HEK293 (cell line): ENCODE measurements around the gene PTPN9.
"Not testable (repeated sequence)": the region's sequence is repeated elsewhere in the genome, so short reads cannot be mapped to it uniquely, and the experiment has no call there.

Experiments used
- CTCF ChIA-PET: fragments of 350-600 bp; formaldehyde crosslinking; extraction: SDS; loops from one replicate; lab custom pipeline; 2021; ENCODE audit warnings: antibody characterized with exemption; lab: Yijun Ruan, JAX
- POLR2A ChIA-PET: fragments of 300-600 bp; formaldehyde crosslinking; extraction: SDS; loops from one replicate; lab custom pipeline; 2020; ENCODE audit warnings: antibody characterized with exemption, inconsistent platforms; lab: Yijun Ruan, JAX
- H3K27ac ChIP-seq: fragments of 200-500 bp; sonication (Bioruptor generic); 2 replicates; pipeline ENCODE4 v1.5.1; 2014; ENCODE audit warnings: low read depth, low read length, control low read depth, inconsistent platforms; ENCODE audit errors: extremely low read depth
- H3K36me3 ChIP-seq, 2 experiments: fragments of 200-500 bp in 1 of 2; sonication (Bioruptor generic) in 1 of 2; 1 replicate in 1 of 2; 2 replicates in 1 of 2; pipeline ENCODE4 v1.5.1; 2014 to 2017; ENCODE audit warnings: inconsistent platforms in 2 of 2, low read length in 2 of 2; ENCODE audit not compliant: control insufficient read depth in 2 of 2, insufficient read depth in 1 of 2
- H3K4me1 ChIP-seq: fragments of 200-500 bp; sonication (Bioruptor generic); 2 replicates; pipeline ENCODE4 v1.5.1; 2014; ENCODE audit warnings: mild to moderate bottlenecking, low read length, inconsistent platforms; ENCODE audit not compliant: control insufficient read depth, insufficient read depth
- H3K4me3 ChIP-seq: 2 replicates; pipeline ENCODE4 v1.5.1; 2011; ENCODE audit warnings: low read depth, mild to moderate bottlenecking, control low read depth, low read length, moderate library complexity
- H3K9me3 ChIP-seq: fragments of 200-500 bp; sonication (Bioruptor generic); 2 replicates; pipeline ENCODE4 v1.5.1; 2014; ENCODE audit warnings: low read depth, low read length, inconsistent platforms; ENCODE audit not compliant: control insufficient read depth, insufficient read depth
- ZNF10 ChIP-seq: fragments of 450-650 bp; formaldehyde crosslinking; IDR thresholded peaks from 2 replicates; pipeline ENCODE4 v1.5.1; 2017; ENCODE audit warnings: missing biosample characterization, missing genetic modification characterization
- ZNF121 ChIP-seq: fragments of 450-650 bp; formaldehyde crosslinking; IDR thresholded peaks from 2 replicates; pipeline ENCODE4 v1.5.1; 2016; ENCODE audit warnings: missing biosample characterization, missing genetic modification characterization
- ZNF140 ChIP-seq: fragments of 450-650 bp; formaldehyde crosslinking; IDR thresholded peaks from 2 replicates; pipeline ENCODE4 v1.5.1; 2016; ENCODE audit warnings: missing biosample characterization, missing genetic modification characterization
- ZNF146 ChIP-seq: fragments of 450-650 bp; formaldehyde crosslinking; IDR thresholded peaks from 2 replicates; pipeline ENCODE4 v1.5.1; 2016; ENCODE audit warnings: missing biosample characterization, missing genetic modification characterization
- ZNF16 ChIP-seq: fragments of 450-650 bp; formaldehyde crosslinking; IDR thresholded peaks from 2 replicates; pipeline ENCODE4 v1.5.1; 2016; ENCODE audit warnings: low read depth, missing biosample characterization, missing genetic modification characterization
- ZNF19 ChIP-seq: fragments of 450-650 bp; formaldehyde crosslinking; IDR thresholded peaks from 2 replicates; pipeline ENCODE4; 2016; ENCODE audit warnings: missing biosample characterization, missing genetic modification characterization, low read depth
- ZNF335 ChIP-seq: fragments of 450-650 bp; formaldehyde crosslinking; conservative IDR thresholded peaks from 2 replicates; pipeline ENCODE4 v1.5.1; 2016; ENCODE audit warnings: missing biosample characterization, missing genetic modification characterization
- ZNF624 ChIP-seq: fragments of 450-650 bp; formaldehyde crosslinking; IDR thresholded peaks from 2 replicates; pipeline ENCODE4 v1.5.1; 2017; ENCODE audit warnings: missing biosample characterization, missing genetic modification characterization
- ZNF677 ChIP-seq: fragments of 450-650 bp; IDR thresholded peaks from 2 replicates; pipeline ENCODE4 v1.5.0; 2018; ENCODE audit warnings: missing biosample characterization, mild to moderate bottlenecking, missing genetic modification characterization, moderate library complexity
- ZSCAN30 ChIP-seq: fragments of 450-650 bp; IDR thresholded peaks from 2 replicates; pipeline ENCODE4 v1.5.1; 2018; ENCODE audit warnings: missing biosample characterization, mild to moderate bottlenecking, missing genetic modification characterization, moderate library complexity
- TF ChIP-seq, protein P1 (sequence below): fragments of 450-650 bp; IDR thresholded peaks from 2 replicates; pipeline ENCODE4 v1.5.1; 2018; ENCODE audit warnings: missing biosample characterization, missing genetic modification characterization
- TF ChIP-seq, protein P2 (sequence below): fragments of 450-650 bp; formaldehyde crosslinking; IDR thresholded peaks from 2 replicates; pipeline ENCODE4 v1.5.1; 2016; ENCODE audit warnings: missing biosample characterization, missing genetic modification characterization, low read depth

Gene PTPN9

DNA sequence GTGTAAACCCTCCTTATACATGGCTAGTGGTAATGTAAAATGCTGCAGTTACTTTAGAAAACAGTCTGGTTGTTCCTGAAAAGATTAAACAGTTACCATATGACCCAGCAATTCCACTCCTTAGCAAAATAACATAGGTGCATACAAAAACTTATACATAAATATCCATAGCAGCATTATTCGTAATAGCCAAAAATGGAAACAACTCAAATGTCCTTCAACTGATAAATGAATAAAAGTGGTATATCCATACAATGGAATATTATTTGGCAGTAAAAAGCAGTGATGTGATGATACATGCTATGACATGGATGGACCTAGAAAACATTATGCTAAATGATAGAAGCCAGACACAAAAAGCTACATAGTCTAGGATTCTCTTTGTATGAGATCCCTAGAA is 96.0 kb downstream of the PTPN9 start:
- Histone ChIP-seq H3K9me3 (no peaks in the 10 kb centered on the region), H3K27ac (no peak overlapping the region), H3K4me3 (no peak overlapping the region), H3K4me1 (no peaks in the 10 kb centered on the region), H3K36me3 (peaks cover 26 to 54% of the 10 kb centered on the region in 2 experiments)
- ChIA-PET POLR2A (no interaction called here), CTCF (interaction anchor here (0.5 to 0.6 kb wide), 2 partner anchors 43 to 354 kb away, joined by 3 to 5 read pairs; no protein-coding TSS in a partner anchor)
- peak; percentile 86; the same call in 1 of the 2 replicates for TF ChIP-seq ZNF10
- peak; percentile 53; the same call in 1 of the 2 replicates for TF ChIP-seq ZNF140 (tag by site-specific recombination)
- peak; percentile 69 for TF ChIP-seq ZNF146
- no peak for TF ChIP-seq ZNF121 (tag by site-specific recombination)

DNA sequence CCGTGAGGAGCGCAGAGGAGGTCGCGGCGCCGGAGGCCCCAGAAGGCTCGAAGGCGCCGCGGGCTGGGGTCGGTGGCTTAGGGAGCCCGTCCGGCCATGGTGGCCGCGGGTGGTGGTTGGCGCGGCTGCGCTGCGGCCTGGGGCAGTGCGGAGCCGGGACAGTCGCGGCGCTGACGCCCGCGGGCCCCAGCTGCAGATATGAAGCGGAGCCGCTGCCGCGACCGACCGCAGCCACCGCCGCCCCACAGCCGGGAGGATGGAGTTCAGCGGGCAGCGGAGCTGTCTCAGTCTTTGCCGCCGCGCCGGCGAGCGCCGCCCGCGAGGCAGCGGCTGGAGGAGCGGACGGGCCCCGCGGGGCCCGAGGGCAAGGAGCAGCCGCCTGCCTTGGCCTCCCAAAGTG is 98.7 kb downstream of the PTPN9 start:
- CTCF ChIA-PET, H3K27ac ChIP-seq, H3K4me3 ChIP-seq, H3K4me1 ChIP-seq, POLR2A ChIA-PET, H3K9me3 ChIP-seq: not testable (repeated sequence)
- peaks cover 9 to 52% of the 10 kb centered on the region in 2 experiments; a peak in 2 of 3 replicates for H3K36me3 ChIP-seq

DNA sequence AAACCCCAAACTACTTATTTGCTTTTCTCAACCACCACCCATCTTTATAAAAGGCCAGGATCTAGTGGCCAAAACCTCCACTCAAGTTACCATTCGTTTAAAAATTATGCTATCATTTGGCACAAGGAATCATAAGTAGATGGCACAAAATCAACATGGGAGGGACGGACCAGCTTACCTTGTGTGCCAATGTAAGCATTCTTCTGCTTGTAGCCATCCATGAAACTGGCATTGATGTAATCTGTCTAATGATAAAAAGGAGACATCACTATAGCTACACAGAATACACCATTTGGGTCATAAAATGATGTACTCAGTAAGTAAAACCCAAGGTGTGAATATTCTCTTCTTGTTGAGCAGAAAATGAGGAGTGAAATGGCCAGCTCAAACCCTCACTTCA is 99.4 kb downstream of the PTPN9 start:
- ChIA-PET CTCF (interaction anchor here (1.3 kb wide), 1 partner anchor 166 kb away, joined by 3 read pairs; no protein-coding TSS in a partner anchor), POLR2A (no interaction called here)
- TF ChIP-seq ZNF335 (tag by site-specific recombination): no peak
- TF ChIP-seq, protein P1, sequence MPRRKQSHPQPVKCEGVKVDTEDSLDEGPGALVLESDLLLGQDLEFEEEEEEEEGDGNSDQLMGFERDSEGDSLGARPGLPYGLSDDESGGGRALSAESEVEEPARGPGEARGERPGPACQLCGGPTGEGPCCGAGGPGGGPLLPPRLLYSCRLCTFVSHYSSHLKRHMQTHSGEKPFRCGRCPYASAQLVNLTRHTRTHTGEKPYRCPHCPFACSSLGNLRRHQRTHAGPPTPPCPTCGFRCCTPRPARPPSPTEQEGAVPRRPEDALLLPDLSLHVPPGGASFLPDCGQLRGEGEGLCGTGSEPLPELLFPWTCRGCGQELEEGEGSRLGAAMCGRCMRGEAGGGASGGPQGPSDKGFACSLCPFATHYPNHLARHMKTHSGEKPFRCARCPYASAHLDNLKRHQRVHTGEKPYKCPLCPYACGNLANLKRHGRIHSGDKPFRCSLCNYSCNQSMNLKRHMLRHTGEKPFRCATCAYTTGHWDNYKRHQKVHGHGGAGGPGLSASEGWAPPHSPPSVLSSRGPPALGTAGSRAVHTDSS (tag by site-specific recombination): no peak
- TF ChIP-seq ZNF624: no peak
- TF ChIP-seq ZNF16: no peak
- TF ChIP-seq ZSCAN30 (tag by site-specific recombination): no peak
- TF ChIP-seq ZNF677: no peak
- TF ChIP-seq ZNF19: no peak
- H3K4me3 ChIP-seq: no peak overlapping the region
- no peaks in the 10 kb centered on the region for H3K9me3 ChIP-seq
- no peak overlapping the region for H3K27ac ChIP-seq
- no peaks in the 10 kb centered on the region for H3K4me1 ChIP-seq
- peaks cover 12 to 50% of the 10 kb centered on the region in 2 experiments for H3K36me3 ChIP-seq

DNA sequence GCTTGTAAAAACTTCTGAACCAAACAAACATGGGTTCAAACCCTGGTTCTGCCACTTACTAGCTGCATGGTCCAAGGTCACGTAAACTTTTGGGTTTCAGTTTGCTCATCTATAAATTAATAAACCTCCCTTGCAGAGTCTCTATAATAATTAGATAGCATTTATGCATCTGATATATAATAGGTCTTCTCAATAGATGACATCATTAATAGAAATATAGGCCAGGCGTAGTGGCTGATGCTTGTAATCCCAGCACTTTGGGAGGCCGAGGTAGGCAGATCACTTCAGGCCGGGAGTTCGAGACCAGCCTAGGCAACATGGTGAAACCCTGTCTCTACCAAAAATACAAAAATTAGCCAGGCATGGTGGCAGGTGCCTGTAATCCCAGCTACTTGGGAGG is 102.0 kb downstream of the PTPN9 start:
- H3K36me3 ChIP-seq: peaks cover 31 to 46% of the 10 kb centered on the region in 2 experiments
- POLR2A ChIA-PET: interaction anchor here (1.0 kb wide), 1 partner anchor 22 kb away, joined by 3 read pairs; no protein-coding TSS in a partner anchor
- CTCF ChIA-PET: not testable (repeated sequence)

More for the DNA sequence above, 102.0 kb downstream of the PTPN9 start:
- not testable (repeated sequence) for H3K4me3 ChIP-seq, H3K27ac ChIP-seq, H3K9me3 ChIP-seq, H3K4me1 ChIP-seq
- TF ChIP-seq, protein P2, sequence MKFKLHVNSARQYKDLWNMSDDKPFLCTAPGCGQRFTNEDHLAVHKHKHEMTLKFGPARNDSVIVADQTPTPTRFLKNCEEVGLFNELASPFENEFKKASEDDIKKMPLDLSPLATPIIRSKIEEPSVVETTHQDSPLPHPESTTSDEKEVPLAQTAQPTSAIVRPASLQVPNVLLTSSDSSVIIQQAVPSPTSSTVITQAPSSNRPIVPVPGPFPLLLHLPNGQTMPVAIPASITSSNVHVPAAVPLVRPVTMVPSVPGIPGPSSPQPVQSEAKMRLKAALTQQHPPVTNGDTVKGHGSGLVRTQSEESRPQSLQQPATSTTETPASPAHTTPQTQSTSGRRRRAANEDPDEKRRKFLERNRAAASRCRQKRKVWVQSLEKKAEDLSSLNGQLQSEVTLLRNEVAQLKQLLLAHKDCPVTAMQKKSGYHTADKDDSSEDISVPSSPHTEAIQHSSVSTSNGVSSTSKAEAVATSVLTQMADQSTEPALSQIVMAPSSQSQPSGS: peak; percentile 78
